Measurements from ENCODE around the gene HOXA1.

The HOXA1 gene

GRCh38 chr7:27130540-27131389 lies 35.0 kb upstream of the HOXA1 start, which contains the start of gene HOXA4:
HOXA4 (minus strand) TSS chr7:27130757; CDS start chr7:27130733, 24 bp downstream.
- DNase-seq: peak; percentile 94

GRCh38 chr7:27129729-27130539 lies 34.1 kb upstream of the HOXA1 start:
- DNase-seq: peak; percentile 29

- DNase-seq: no peak
These were observed 33.3 kb upstream of the HOXA1 start for GRCh38 chr7:27128776-27129728.

GRCh38 chr7:27128034-27128433 lies 32.2 kb upstream of the HOXA1 start:
- no peak for DNase-seq

GRCh38 chr7:27126596-27127327 lies 31.0 kb upstream of the HOXA1 start:
- DNase-seq: no peak

GRCh38 chr7:27125986-27126394 lies 30.2 kb upstream of the HOXA1 start:
- DNase-seq: no peak

GRCh38 chr7:27124902-27125689 lies 29.3 kb upstream of the HOXA1 start:
- DNase-seq: no peak

GRCh38 chr7:27124096-27124901 lies 28.5 kb upstream of the HOXA1 start:
- DNase-seq: no peak

GRCh38 chr7:27123477-27124053 lies 27.8 kb upstream of the HOXA1 start:
- no peak for DNase-seq

GRCh38 chr7:27123007-27123476 lies 27.2 kb upstream of the HOXA1 start:
- DNase-seq: no peak

GRCh38 chr7:27122077-27122910 lies 26.5 kb upstream of the HOXA1 start:
- DNase-seq: no peak

GRCh38 chr7:27121684-27122076 lies 25.9 kb upstream of the HOXA1 start:
- no peak for DNase-seq

- DNase-seq: no peak
These were observed 23.7 kb upstream of the HOXA1 start for GRCh38 chr7:27119412-27119911.

- DNase-seq: no peak
These were observed 22.8 kb upstream of the HOXA1 start for GRCh38 chr7:27118580-27118979.

- no peak for DNase-seq
These were observed 22.2 kb upstream of the HOXA1 start for GRCh38 chr7:27117887-27118491.

- DNase-seq: no peak
These were observed 21.4 kb upstream of the HOXA1 start for GRCh38 chr7:27116962-27117886.

All from NCI-H2171 (cell line).